Measurements from ENCODE around the gene GCK. TPM values are rescaled to one million over a fixed set of nuclear protein-coding genes. Genes with fewer than 3 reads are reported as not detected.

Gene GCK
- total and polyA plus RNA-seq, 2 of the 13 experiments (the other 11 are each of a cell fraction or from before 2014, with no cell fraction given) = not detected

DNA sequence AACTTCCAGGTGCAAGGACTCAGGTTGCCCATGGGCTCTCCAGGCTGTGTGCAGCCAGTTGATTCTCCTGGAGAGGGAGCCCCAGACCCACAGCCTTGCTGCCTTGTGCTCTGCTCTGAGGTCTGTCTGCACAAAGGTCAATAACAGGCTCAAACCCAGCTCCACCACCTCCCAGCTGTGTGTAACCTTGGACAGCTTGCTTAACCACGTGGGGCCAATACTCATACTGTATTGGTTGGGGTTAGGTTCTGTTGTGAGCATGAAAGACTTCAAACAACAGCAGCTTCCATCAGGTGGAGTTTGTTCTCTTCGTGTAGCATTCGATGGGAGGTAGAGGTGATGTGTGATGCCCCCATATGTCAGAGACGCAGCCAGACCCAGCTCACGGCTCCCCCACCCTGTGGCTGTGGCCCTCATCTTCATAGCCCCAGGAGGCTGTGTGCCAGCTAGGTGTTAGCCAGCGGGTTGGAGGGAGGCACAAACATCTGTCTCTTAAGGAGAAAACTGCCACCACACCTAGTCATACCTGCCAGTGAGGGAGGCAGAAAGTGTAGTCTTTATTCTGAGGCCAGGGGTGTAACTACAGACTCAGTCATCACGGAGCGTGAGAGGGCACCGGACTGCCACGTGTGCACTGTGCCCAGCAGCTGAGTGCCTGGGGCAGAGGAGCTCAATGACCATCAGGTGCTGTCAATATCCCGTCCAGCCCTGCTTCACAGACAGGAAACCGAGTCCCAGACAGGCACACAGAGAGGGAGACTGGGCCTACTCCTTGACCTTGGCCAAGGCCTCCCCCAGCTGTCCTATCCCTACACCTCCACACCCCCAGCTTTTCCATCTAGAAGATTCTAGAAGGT, 57.8 kb downstream of the GCK start (continued):
- TF ChIP-seq BORCS8-MEF2B (CRISPR knock-in tag; IDR thresholded peaks at IDR 0.05) = no peak; the same call in 1 of the 2 replicates
- TF ChIP-seq ZNF333 (CRISPR knock-in tag; IDR thresholded peaks at IDR 0.05; ENCODE audit: borderline replicate concordance) = 0 out of 2 replicates have a peak, but pooled peaks have one; percentile 38
- TF ChIP-seq SOX6 (IDR thresholded peaks at IDR 0.05) = no peak
- peak; percentile 33 for TF ChIP-seq SOX6 (CRISPR knock-in tag; IDR thresholded peaks at IDR 0.05)
- no peak for TF ChIP-seq RBAK (CRISPR knock-in tag; IDR thresholded peaks at IDR 0.05)
- no peak for TF ChIP-seq MAFF (IDR thresholded peaks at IDR 0.05; ENCODE audit: low read depth, low read length)
- TF ChIP-seq CBX1 (IDR thresholded peaks at IDR 0.05; ENCODE audit: low read depth) = no peak
- TF ChIP-seq, protein P1, sequence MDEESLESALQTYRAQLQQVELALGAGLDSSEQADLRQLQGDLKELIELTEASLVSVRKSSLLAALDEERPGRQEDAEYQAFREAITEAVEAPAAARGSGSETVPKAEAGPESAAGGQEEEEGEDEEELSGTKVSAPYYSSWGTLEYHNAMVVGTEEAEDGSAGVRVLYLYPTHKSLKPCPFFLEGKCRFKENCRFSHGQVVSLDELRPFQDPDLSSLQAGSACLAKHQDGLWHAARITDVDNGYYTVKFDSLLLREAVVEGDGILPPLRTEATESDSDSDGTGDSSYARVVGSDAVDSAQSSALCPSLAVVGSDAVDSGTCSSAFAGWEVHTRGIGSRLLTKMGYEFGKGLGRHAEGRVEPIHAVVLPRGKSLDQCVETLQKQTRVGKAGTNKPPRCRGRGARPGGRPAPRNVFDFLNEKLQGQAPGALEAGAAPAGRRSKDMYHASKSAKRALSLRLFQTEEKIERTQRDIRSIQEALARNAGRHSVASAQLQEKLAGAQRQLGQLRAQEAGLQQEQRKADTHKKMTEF (CRISPR knock-in tag; IDR thresholded peaks at IDR 0.05) = peak; percentile 43; the same call in 1 of the 2 replicates
- TF ChIP-seq CBFB (CRISPR knock-in tag; IDR thresholded peaks at IDR 0.05) = no peak
- no peak for TF ChIP-seq ZBTB3 (CRISPR knock-in tag; IDR thresholded peaks at IDR 0.05; ENCODE audit: borderline replicate concordance, low read depth)
- TF ChIP-seq EHMT2 (IDR thresholded peaks at IDR 0.05; ENCODE audit: borderline replicate concordance, low read depth, low read length) = peak; percentile 62; the same call in 1 of the 2 replicates
- no peak for TF ChIP-seq GPN1 (CRISPR knock-in tag; IDR thresholded peaks at IDR 0.05; ENCODE audit: borderline replicate concordance)
- 0 out of 2 replicates have a peak, but pooled peaks have one; percentile 47 for TF ChIP-seq MLX (CRISPR knock-in tag; IDR thresholded peaks at IDR 0.05)
- TF ChIP-seq KMT2B (CRISPR knock-in tag; IDR thresholded peaks at IDR 0.05) = 0 out of 2 replicates have a peak, but pooled peaks have one; percentile 26
- TF ChIP-seq, protein P2, sequence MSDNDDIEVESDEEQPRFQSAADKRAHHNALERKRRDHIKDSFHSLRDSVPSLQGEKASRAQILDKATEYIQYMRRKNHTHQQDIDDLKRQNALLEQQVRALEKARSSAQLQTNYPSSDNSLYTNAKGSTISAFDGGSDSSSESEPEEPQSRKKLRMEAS (IDR thresholded peaks at IDR 0.05) = peak; percentile 86
- TF ChIP-seq, protein P3, sequence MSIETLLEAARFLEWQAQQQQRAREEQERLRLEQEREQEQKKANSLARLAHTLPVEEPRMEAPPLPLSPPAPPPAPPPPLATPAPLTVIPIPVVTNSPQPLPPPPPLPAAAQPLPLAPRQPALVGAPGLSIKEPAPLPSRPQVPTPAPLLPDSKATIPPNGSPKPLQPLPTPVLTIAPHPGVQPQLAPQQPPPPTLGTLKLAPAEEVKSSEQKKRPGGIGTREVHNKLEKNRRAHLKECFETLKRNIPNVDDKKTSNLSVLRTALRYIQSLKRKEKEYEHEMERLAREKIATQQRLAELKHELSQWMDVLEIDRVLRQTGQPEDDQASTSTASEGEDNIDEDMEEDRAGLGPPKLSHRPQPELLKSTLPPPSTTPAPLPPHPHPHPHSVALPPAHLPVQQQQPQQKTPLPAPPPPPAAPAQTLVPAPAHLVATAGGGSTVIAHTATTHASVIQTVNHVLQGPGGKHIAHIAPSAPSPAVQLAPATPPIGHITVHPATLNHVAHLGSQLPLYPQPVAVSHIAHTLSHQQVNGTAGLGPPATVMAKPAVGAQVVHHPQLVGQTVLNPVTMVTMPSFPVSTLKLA (IDR thresholded peaks at IDR 0.05) = peak; percentile 69
- no peak for TF ChIP-seq ZNF510 (CRISPR knock-in tag; IDR thresholded peaks at IDR 0.05; ENCODE audit: low read depth)
- no peak for TF ChIP-seq ZNF619 (CRISPR knock-in tag; IDR thresholded peaks at IDR 0.05)
- TF ChIP-seq, protein P4, sequence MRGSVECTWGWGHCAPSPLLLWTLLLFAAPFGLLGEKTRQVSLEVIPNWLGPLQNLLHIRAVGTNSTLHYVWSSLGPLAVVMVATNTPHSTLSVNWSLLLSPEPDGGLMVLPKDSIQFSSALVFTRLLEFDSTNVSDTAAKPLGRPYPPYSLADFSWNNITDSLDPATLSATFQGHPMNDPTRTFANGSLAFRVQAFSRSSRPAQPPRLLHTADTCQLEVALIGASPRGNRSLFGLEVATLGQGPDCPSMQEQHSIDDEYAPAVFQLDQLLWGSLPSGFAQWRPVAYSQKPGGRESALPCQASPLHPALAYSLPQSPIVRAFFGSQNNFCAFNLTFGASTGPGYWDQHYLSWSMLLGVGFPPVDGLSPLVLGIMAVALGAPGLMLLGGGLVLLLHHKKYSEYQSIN (CRISPR knock-in tag; IDR thresholded peaks at IDR 0.05; ENCODE audit: borderline replicate concordance) = no peak
- TF ChIP-seq ZNF276 (CRISPR knock-in tag; IDR thresholded peaks at IDR 0.05; ENCODE audit: low read depth) = no peak
- peak; percentile 32; the same call in 1 of the 2 replicates for TF ChIP-seq BCL3 (CRISPR knock-in tag; IDR thresholded peaks at IDR 0.05)

All from HepG2 (cell line).